Esophagus muscularis mucosa (tissue), 3 donors: Measurements from ENCODE around the gene PCNX2.

Source experiments
- POLR2A ChIP-seq: fragments of 450-650 bp; IDR thresholded peaks from one replicate; pipeline ENCODE4 v1.6.1; 2017; ENCODE audit warnings: antibody characterized with exemption, moderate library complexity, mild to moderate bottlenecking, low read depth
- POLR2AphosphoS5 ChIP-seq, 2 donors: sonication (generic); formaldehyde crosslinking; IDR thresholded peaks; one replicate each; pipeline ENCODE4 v1.6.1; 2017; ENCODE audit warnings: antibody characterized with exemption in 2 of 2
- TF ChIP-seq, protein P1 (sequence below), 3 experiments: fragments of 200-600 bp in 2 of 3; fragments of 450-650 bp in 1 of 3; sonication (generic) in 2 of 3; IDR thresholded peaks; one replicate each; pipeline ENCODE4 v1.5.1; 2017 to 2019; ENCODE audit warnings: antibody characterized with exemption in 3 of 3, mild to moderate bottlenecking in 2 of 3, moderate library complexity in 1 of 3

DNA sequence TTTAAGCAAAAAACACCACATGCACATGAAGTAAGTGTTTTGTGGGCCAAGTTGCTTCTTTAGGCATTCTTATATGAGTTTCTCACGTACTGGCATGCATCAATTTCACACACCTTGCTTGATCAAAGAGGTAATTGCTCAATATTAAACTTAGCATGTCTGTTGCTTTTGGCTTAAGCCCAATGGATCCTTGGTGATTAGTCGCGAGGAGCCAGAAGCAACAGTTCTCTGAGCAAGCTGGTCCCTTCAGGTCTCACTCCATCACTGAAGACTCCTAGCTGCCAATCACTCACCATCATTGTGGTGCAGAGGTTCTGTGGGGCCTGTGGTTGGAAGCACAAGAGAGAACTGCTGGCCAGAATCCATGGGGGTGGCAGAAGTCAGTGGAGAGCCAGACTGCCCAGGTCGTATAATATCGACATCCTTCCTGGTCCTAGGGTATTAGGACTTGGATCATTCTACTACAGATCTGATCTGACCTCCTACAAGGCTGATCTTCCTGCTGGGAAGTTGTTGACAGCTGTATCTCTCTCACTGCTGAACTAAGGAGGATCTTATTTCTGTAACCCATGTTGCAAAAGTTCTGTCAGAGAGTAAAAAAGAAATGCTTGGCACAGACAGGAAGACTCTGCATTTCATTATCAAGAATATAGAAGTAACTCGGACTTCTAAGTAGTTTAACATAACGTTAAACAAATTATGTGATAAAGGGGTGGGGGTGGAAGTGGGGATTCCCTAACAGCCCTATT lies 204.6 kb downstream of the PCNX2 start:
- TF ChIP-seq, protein P1, sequence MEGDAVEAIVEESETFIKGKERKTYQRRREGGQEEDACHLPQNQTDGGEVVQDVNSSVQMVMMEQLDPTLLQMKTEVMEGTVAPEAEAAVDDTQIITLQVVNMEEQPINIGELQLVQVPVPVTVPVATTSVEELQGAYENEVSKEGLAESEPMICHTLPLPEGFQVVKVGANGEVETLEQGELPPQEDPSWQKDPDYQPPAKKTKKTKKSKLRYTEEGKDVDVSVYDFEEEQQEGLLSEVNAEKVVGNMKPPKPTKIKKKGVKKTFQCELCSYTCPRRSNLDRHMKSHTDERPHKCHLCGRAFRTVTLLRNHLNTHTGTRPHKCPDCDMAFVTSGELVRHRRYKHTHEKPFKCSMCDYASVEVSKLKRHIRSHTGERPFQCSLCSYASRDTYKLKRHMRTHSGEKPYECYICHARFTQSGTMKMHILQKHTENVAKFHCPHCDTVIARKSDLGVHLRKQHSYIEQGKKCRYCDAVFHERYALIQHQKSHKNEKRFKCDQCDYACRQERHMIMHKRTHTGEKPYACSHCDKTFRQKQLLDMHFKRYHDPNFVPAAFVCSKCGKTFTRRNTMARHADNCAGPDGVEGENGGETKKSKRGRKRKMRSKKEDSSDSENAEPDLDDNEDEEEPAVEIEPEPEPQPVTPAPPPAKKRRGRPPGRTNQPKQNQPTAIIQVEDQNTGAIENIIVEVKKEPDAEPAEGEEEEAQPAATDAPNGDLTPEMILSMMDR (IDR thresholded peaks at IDR 0.05): no peak
- TF ChIP-seq POLR2A (no peak), POLR2AphosphoS5 (IDR thresholded peaks at IDR 0.05) (no peak)
